GM13976 (cell line): ENCODE results near the gene ZFPM1.

ENCODE experiments used
- DNase-seq: peaks from one replicate; pipeline ENCODE4 v3.0.0; 2012; ENCODE audit warnings: low spot score
- in situ Hi-C: fragments of 300-500 bp; cut with MboI; formaldehyde crosslinking; loops from one replicate; pipeline ENCODE4 v1.12.0; 2022; ENCODE audit warnings: low sequenced_read_pairs, mixed read lengths, inconsistent platforms; ENCODE audit not compliant: unreplicated experiment
- TF ChIP-seq, protein P1 (sequence below): IDR thresholded peaks from 2 replicates; pipeline ENCODE4 v1.5.1; 2012; ENCODE audit warnings: borderline replicate concordance, mild to moderate bottlenecking; ENCODE audit not compliant: insufficient read depth; ENCODE audit errors: extremely low read depth, missing control alignments, control extremely low read depth

The ZFPM1 gene

DNA sequence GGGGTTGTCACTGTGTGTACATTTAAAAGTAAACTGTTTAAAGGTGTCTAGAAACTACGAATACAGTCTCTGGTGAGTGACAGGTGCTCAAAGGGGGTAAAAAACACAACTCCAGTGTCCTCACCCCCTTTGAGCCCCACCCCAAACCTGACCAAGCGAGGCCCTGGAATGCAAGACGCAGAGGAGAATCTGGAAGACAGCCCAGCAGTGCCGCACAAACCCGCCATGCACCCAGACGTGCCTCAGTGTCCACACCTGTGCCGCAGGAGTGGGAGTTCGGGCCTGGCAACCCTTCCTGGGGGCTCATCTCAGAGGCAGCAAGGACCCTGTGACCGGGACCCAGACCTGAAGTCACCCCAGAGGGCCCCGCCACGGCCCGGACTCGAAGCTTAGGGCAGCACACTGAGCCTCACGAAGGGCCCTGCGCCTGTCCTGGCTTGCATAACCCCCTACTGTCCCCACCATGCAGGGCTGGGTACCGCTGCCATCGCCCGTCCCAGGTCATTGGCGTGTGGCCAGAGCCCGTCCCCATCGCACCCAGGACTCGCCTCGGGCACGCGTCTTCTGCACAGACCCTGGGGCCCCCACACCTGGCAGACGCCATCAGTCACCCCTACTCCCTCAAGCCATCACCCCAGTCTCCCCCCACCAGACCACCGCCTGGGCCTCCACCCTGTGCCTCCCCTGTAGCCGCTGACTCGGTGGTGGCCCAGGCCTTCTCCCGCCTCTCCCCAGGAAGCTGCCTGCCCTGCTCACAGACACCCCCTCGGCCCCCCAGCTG, 84.1 kb downstream of the ZFPM1 start:
- TF ChIP-seq, protein P1, sequence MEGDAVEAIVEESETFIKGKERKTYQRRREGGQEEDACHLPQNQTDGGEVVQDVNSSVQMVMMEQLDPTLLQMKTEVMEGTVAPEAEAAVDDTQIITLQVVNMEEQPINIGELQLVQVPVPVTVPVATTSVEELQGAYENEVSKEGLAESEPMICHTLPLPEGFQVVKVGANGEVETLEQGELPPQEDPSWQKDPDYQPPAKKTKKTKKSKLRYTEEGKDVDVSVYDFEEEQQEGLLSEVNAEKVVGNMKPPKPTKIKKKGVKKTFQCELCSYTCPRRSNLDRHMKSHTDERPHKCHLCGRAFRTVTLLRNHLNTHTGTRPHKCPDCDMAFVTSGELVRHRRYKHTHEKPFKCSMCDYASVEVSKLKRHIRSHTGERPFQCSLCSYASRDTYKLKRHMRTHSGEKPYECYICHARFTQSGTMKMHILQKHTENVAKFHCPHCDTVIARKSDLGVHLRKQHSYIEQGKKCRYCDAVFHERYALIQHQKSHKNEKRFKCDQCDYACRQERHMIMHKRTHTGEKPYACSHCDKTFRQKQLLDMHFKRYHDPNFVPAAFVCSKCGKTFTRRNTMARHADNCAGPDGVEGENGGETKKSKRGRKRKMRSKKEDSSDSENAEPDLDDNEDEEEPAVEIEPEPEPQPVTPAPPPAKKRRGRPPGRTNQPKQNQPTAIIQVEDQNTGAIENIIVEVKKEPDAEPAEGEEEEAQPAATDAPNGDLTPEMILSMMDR = no peak
- no peak for DNase-seq
- in situ Hi-C loops = loop anchor here (25.0 kb wide), 1 partner anchor 100 kb away; no protein-coding TSS in a partner anchor

DNA sequence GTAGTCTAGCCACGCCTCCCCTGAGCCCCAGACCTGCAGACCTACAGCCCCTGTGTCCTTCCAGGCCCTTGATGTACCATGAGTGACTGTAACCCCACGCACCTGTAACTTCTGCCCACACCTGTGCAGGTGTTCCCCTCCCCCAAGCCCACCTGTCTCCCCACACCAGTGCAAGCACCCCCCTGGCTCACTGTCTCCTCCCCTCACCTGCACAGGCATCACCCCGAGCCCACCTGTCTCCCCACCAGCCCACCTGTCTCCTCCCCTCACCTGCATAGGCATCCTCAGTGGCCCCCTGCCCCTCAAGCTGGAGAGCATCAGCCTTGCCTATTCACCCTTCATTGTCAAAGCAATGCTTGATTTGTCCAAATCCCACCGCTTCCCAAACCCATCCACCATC, 84.8 kb downstream of the ZFPM1 start:
- TF ChIP-seq, protein P1 = no peak
- in situ Hi-C loops = loop anchor here (25.0 kb wide), 1 partner anchor 101 kb away; no protein-coding TSS in a partner anchor
- DNase-seq = no peak

DNA sequence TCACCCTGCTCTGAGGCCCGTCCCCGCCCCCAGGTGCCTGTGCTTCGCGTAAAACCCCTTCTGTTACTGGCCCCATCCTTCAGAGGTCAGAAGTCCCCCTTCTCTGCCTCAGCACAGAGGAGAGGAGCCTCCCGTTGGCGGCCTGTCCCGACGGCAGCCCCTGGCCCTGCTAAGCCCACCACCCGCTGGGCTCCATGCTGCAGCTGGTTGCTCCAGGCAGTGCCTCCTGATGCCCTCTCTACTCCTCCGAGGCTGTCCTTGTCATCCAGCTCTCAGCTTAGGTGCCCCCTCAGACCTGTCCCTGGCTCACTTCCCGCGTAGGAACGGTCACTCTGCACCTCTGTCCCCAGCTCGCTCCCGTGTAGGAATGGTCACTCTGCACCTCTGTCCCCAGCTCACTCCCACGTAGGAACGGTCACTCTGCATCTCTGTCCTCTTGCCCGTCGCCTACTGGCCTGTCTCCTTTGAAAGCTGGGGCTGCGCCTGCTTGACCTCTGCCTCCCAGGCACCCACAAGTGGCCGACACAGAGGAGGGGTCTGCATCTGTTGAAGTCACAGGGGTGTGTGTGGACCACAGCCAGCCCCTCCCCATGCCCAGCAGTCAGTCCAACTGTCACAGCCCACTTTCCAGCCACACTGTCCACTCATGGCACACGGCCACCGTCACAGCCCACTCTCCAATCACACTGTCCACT, 85.4 kb downstream of the ZFPM1 start:
- no peak for DNase-seq
- TF ChIP-seq, protein P1 = no peak
- in situ Hi-C loops = loop anchor here (25.0 kb wide), 1 partner anchor 101 kb away; no protein-coding TSS in a partner anchor

DNA sequence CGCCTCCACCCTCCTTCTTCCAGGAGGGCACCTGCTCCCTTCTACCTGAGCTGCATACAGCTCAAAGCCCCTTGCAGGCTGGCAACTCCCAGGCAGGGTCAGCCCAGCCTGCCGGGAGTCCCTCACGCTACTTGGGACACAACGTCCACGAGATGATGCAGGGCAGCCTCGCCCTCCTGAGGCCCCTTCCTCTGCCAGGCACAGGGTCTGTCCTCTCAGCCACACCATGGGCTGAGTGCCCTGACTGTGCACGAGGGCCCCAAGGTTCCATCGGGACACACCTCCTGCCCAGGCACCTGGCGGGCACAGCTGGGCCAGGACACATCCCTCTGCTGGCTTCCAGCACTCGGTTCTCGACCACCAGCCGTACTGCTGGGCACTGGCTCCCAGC, 86.2 kb downstream of the ZFPM1 start:
- in situ Hi-C loops = loop anchor here (25.0 kb wide), 1 partner anchor 102 kb away; no protein-coding TSS in a partner anchor
- TF ChIP-seq, protein P1 = no peak
- no peak for DNase-seq

DNA sequence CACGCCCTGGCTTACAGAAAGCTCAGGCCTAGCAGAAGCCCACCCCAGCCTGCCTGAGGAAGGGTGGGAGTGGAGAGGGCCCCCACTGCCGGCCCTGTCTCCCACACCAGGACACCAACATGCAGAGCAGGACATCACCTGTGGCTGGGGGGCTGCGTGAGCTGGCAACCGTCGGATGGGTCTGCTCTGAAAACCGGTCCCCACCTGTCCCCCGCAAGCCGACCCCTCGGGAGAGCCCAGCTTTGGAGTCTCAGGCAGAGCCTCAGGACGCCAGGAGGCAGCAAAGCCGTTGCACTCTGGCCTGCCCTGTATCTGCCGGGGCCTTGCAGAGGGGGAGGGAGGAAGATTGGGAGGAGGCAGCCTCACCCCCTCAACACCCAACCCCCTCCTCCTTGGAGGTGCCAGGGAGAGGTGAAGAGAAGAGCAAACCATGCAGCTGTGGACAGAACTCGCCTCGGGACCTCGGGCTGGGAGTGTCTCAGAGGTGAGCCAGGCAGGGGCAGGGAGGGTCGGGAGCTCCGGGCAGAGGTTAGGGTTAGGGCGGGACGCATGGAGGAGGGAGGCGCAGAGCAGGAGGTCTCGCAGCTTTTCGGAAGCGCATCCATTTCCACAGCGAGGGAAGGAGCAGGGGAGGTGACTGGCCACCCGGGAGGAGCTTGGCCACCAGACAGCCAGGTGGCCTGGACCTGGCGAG, 86.7 kb downstream of the ZFPM1 start:
- in situ Hi-C loops = loop anchor here (25.0 kb wide), 1 partner anchor 102 kb away; no protein-coding TSS in a partner anchor
- TF ChIP-seq, protein P1 = no peak
- no peak for DNase-seq

DNA sequence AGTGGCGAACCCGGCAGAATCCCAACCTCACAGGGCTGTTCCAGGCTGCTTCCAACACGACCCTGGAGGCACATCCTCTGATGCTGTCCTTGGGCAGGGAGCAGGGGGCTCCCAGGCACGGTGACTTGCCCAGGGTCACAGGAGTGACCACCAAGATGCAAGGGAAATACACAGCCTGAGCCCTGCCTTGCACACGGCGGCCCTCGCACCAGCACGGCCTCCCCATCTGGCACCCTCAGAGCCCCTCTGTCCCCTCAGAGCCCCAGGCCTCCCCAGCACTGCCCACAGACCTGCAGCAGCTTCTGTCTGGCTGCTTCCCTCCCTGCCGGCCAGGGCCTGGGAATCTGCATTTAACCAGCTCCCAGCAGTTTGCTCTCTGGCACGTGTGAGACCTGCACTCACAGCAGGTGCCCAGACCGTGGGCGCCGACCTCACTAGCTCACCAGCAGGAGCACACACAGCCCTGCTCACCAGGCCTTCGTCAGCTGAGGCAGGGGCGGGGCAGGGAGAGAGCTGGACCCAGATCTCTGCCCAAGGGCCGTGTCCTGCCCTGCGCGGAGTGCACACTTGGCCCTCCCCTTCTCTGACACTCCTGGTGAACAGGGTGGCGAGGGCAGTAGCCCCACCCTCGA, 87.4 kb downstream of the ZFPM1 start:
- TF ChIP-seq, protein P1 = no peak
- in situ Hi-C loops = loop anchor here (25.0 kb wide), 1 partner anchor 103 kb away; no protein-coding TSS in a partner anchor
- DNase-seq = no peak
